Pancreas (tissue), 10 donors: ENCODE measurements around the gene FAM222A. TPM values are rescaled to one million over a fixed set of nuclear protein-coding genes. Genes with fewer than 3 reads are reported as not detected.

Experiments used
- ATAC-seq, 4 donors: fragments of 200-7000 bp; cut with Tn5 transposase; one replicate each; pipeline versions ENCODE4 v1.8.0 to v1.9.1; 2020; ENCODE audit warnings: mild to moderate bottlenecking in 4 of 4, moderate library complexity in 4 of 4
- DNase-seq, 6 donors: peaks; one replicate each; pipeline ENCODE4 v3.0.0-alpha.2; 2020
- FAIRE-seq: peaks from 2 replicates; lab custom pipeline; 2012; peaks lifted over from hg19 to GRCh38; lab: Jason Lieb, UNC
- H3K27ac ChIP-seq, 4 donors: fragments of 200-600 bp; sonication (generic); 1 replicate in 3 of 4; 2 replicates in 1 of 4; pipeline versions ENCODE4 v1.5.0 to v1.8.0; 2020
- H3K27me3 ChIP-seq, 4 donors: fragments of 200-600 bp; one replicate each; pipeline ENCODE4 v1.8.0; 2021
- H3K36me3 ChIP-seq, 3 donors: fragments of 200-600 bp; sonication (generic) in 1 of 3; one replicate each; pipeline versions ENCODE4 v1.5.0 to v1.8.0; 2020 to 2021
- H3K4me1 ChIP-seq, 3 donors: fragments of 200-600 bp; one replicate each; pipeline ENCODE4 v1.8.0; 2021
- H3K4me3 ChIP-seq, 4 donors: fragments of 200-600 bp; sonication (generic) in 2 of 4; one replicate each; pipeline versions ENCODE4 v1.5.0 to v1.8.0; 2020 to 2021
- H3K9me3 ChIP-seq, 4 donors: fragments of 200-600 bp; one replicate each; pipeline ENCODE4 v1.8.0; 2021
- WGBS, 2 donors: extraction: QIAGEN DNeasy Blood & Tissue Kit; methylation state at CpG; one replicate each; pipeline ENCODE4 v1.1.7; 2013; 5-methylcytosine and 5-hydroxymethylcytosine counted together
- intact Hi-C, 3 donors: fragments of 100-400 bp; cut with DNase I; formaldehyde crosslinking; loops; one replicate each; pipeline versions ENCODE4 v1.11.1 to v1.14.2; 2022
- polyA plus RNA-seq, 2 donors: library from polyadenylated mRNA; stranded (reverse); fragments of 200-250 nt; gene quantifications; one replicate each; pipeline ENCODE4 v1.2.3, GENCODE V29; 2013
- total RNA-seq, 6 donors: library from RNA; stranded (reverse); fragmentation: NEBNext Ultra II Directional in 4 of 6; extraction: Animal tissue kit (Norgen Biotek cat#: 25700) in 4 of 6; gene quantifications; one replicate each; pipeline versions ENCODE4 v1.2.1 to v1.2.4, GENCODE V29; 2021 to 2023
- TF ChIP-seq, protein P1 (sequence below), 4 donors: fragments of 200-600 bp; sonication (generic) in 3 of 4; IDR thresholded peaks; one replicate each; pipeline versions ENCODE4 v1.5.0 to v1.8.0; 2021; ENCODE audit warnings: antibody characterized with exemption in 4 of 4
- donor health status: healthy with polysubstance abuse.
- donor health status: DM: no; HTN: no; CAD: no; lungs with moderate emphysema.
- donor health status: DM: no; HTN: no; CAD: no.
- donor health status: control.
- donor health status: control.
- donor health status: Bipolar disorder and iron deficiency.
- donor health status: DM: yes; HTN: yes; CAD: no.
- donor health status: DM: no; HTN: no; CAD: no.
- donor health status: DM: no; HTN: no; CAD: no.
- donor health status: DM: yes; HTN: yes; CAD: no.

Gene FAM222A
- total and polyA plus RNA-seq, 8 donors = 2.1 to 14.6 (median 3.8) TPM

DNA sequence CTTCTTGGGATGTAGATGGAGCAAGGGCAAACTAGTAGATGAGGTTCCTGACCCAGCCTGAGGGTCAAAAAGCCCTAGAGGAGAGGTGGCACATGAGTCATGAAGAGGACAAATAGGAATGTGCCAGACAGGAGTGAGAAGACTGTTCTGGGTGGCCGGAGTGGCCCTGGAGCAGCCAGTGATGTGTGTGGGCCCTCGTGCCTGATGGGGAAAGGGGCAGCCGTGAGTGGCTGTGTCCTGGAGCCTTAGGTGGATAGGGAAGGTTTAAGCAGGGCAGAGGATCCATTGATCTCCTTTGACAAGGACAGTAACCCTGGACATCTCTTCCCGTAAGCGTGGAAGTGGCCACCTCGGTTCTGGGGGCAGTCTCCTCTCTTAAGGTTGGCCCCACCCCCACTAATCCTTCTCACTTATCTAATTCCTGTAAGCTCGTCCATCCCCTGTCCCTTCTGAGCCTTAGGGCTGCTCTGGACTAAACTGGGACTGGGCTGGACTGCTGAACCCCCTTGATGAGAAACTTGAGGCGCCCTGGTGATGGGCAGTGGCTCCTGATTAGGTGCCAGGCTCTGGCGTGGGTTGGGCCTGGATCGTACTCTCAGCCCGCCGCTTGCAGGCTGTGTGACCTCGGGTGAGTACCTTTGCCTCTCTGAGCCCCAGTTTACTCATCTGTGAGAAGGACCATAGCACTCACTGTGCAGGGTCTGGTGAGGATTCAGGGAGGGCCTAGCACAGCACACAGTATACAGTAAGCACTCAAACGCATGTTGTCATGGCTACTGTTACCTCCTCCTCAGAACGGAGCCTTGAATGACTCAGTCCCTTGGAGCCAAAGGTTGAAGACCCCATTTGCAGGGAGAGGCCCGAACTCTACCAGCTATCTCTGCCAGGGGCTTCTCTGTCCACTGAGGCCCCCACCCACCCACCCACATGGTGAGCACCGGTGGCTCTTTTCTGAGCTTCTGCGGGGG lies 4.0 kb downstream of the FAM222A start:
- TF ChIP-seq, protein P1, sequence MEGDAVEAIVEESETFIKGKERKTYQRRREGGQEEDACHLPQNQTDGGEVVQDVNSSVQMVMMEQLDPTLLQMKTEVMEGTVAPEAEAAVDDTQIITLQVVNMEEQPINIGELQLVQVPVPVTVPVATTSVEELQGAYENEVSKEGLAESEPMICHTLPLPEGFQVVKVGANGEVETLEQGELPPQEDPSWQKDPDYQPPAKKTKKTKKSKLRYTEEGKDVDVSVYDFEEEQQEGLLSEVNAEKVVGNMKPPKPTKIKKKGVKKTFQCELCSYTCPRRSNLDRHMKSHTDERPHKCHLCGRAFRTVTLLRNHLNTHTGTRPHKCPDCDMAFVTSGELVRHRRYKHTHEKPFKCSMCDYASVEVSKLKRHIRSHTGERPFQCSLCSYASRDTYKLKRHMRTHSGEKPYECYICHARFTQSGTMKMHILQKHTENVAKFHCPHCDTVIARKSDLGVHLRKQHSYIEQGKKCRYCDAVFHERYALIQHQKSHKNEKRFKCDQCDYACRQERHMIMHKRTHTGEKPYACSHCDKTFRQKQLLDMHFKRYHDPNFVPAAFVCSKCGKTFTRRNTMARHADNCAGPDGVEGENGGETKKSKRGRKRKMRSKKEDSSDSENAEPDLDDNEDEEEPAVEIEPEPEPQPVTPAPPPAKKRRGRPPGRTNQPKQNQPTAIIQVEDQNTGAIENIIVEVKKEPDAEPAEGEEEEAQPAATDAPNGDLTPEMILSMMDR (IDR thresholded peaks at IDR 0.05) = no peak
- H3K36me3 ChIP-seq = no peaks in the 10 kb centered on the region
- no peaks in the 10 kb centered on the region for H3K27me3 ChIP-seq
- H3K4me3 ChIP-seq = no peak overlapping the region
- no peaks in the 10 kb centered on the region for H3K9me3 ChIP-seq
- intact Hi-C loops = loop anchor here in 1 of 3 donors (10.0 kb wide), 1 partner anchor 113 kb away; no protein-coding TSS in a partner anchor
- no peak for FAIRE-seq
- peaks cover 7 to 12% (median 10%) of the 10 kb centered on the region in 3 donors for H3K4me1 ChIP-seq
- no peak for DNase-seq
- WGBS, 2 donors = 81 to 87% methylated on average over 18 of the region's 18 CpGs
- H3K27ac ChIP-seq = no peak overlapping the region
- no peak for ATAC-seq

DNA sequence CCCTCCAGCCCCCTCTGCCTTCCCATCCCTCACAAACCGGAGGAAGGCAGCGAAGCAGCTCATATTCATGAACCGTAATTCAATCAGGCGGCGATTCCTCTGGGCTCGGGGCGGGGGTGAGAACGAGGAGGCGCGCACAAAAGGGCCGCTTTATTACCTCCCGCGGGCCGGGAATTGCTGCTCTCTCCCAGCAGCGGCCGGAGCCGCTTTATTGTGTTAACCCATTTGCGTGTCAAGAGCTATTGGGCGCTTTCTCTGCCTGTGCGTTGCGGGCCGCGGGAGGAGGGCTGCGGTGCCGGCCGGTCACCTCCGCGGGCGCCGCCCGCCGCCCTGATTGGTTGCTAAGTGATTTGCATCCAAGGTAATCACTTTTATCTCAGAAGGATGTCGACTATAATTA lies 4.8 kb downstream of the FAM222A start:
- intact Hi-C loops = loop anchor here in 1 of 3 donors (10.0 kb wide), 1 partner anchor 114 kb away; no protein-coding TSS in a partner anchor
- ATAC-seq = no peak

DNA sequence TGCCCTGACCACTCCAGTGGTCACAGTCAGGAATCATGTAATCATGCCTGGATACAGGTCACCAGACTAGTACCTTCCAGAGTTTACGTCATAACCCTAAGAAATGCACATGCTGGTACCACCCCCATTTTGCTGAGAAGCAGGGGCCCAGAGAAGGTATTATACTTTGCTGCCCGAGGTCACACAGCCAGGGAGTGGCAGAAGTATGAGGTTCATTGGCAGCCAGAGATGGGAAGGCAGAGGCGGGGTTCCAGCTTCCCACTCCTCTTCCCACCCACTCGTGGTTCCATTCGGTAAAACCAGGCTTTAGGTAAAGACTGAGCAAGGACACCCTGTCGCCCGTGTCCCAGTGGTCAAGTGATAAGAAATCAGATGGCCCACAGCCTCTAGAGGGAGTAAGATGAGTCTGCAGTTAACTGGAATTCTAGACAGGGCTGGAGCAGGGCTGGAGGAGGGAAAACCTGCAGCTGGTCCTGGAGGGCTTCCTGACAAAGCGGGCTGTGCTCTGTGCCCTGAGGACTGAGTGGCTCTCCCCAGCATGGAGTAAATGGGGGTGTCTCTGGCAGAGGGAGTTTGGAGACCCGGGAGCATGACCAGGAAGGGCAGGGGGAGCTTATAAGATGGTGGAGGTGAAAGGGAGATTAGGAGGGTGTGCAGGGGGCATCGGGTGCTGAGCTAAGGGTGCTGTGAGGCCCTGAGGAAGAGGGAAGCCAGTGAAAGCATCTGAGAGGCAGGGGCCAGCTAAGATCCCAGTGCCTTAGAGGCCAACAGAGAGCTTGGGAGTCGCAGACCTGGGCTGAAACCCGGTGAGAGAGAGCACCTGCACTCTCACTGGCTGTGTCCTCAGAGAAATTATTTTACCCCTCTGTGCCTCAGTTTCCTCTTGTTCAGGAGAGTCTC lies 5.7 kb downstream of the FAM222A start:
- ATAC-seq (no peak), FAIRE-seq (no peak), DNase-seq (no peak)
- no peaks in the 10 kb centered on the region for H3K9me3 ChIP-seq
- TF ChIP-seq, protein P1 (IDR thresholded peaks at IDR 0.05) = no peak
- no peaks in the 10 kb centered on the region for H3K36me3 ChIP-seq
- no peak overlapping the region for H3K4me3 ChIP-seq
- peak overlapping the region in 1 of 4 donors; percentile 42 for H3K27ac ChIP-seq
- intact Hi-C loops = loop anchor here in 1 of 3 donors (10.0 kb wide), 1 partner anchor 115 kb away; no protein-coding TSS in a partner anchor
- no peaks in the 10 kb centered on the region for H3K27me3 ChIP-seq
- 67% methylated on average over 12 of the region's 12 CpGs for WGBS, 2 donors
- peaks cover 16 to 17% (median 17%) of the 10 kb centered on the region in 3 donors for H3K4me1 ChIP-seq

More for the DNA sequence above, 4.8 kb downstream of the FAM222A start:
- H3K36me3 ChIP-seq = no peaks in the 10 kb centered on the region
- TF ChIP-seq, protein P1 (IDR thresholded peaks at IDR 0.05) = no peak
- H3K9me3 ChIP-seq = no peaks in the 10 kb centered on the region
- WGBS, 2 donors = 73 to 76% methylated on average over 32 to 33 of the region's 33 CpGs
- no peak for FAIRE-seq
- H3K27ac ChIP-seq = no peak overlapping the region
- H3K4me3 ChIP-seq = no peak overlapping the region
- DNase-seq = no peak
- peaks cover 12 to 14% (median 13%) of the 10 kb centered on the region in 3 donors for H3K4me1 ChIP-seq
- H3K27me3 ChIP-seq = no peaks in the 10 kb centered on the region

DNA sequence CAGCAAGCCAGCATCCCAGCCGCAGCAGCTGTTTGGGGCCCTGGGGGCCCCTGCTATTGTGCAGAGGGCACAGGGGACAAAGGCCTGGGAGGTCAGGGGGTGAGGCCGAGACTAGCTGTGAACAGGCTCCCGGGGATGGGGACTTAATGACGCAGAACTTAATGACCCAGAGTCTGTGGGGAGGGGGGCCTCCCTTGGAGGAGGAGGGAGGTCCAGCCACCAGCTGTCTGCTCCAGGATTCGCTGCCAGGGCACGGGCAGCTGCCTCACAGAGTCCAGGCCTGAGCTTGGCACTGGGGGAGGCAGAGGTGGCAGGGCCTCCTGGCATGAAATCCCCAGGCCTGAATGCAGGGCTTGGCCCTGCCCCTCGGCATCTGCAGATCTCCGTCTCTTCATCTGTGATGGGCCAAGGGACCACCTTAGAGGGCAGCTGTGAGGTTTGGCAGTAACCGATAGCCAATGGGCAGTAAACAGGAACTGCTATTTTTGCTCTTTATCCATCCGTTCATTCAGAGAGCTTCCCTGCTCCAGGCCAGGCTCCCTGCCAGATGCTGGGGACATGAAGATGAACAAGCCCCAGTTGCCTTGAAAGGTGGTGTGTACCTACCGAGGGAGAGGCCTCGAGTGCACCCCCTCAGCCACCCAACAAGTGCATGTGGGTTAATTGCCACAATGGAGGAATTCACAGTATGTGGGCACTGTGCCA lies 6.7 kb downstream of the FAM222A start:
- Histone ChIP-seq H3K27me3 (no peaks in the 10 kb centered on the region), H3K9me3 (no peaks in the 10 kb centered on the region), H3K27ac (peak overlapping the region in 1 of 4 donors; percentile 42), H3K4me1 (peaks cover 17 to 19% (median 17%) of the 10 kb centered on the region in 3 donors), H3K4me3 (no peak overlapping the region), H3K36me3 (no peaks in the 10 kb centered on the region)
- FAIRE-seq (no peak), DNase-seq (peak in 1 of 6 donors; percentile 71), ATAC-seq (peak in 2 of 4 donors; percentile 22 to 24)
- 62 to 70% methylated on average over 11 to 12 of the region's 12 CpGs for WGBS, 2 donors
- TF ChIP-seq, protein P1 (IDR thresholded peaks at IDR 0.05) = no peak
- intact Hi-C loops = no loop called here
